ENCODE measurements around the gene TNFRSF11A.

TNFRSF11A gene

DNA sequence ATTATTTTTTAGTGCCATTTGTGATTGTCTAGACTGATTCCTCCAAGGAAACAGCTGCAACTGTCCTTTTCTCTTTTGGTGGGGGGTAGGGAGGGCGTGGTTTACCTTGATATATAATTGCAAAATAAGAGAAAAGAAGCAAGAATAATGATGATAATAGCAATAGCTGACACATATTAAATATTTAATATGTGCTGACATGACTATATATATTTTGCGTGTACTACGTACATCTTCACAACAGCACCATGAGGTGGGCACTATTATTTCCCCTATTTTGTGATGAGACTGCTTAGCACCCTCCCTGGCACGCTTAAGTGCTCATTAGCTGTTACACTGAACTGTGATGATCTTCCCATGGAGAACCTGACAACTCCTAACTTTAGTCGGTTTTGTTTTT is 39.4 kb downstream of the TNFRSF11A start:
- no peaks in the 10 kb centered on the region for H4K20me1 ChIP-seq (ENCODE audit: insufficient read depth, low read length)
- DNase-seq (no peak), ATAC-seq (ENCODE audit: insufficient read depth, low read depth) (no peak)
- H3K9ac ChIP-seq (ENCODE audit: low read depth, low read length) = no peak overlapping the region
- H3K36me3 ChIP-seq (ENCODE audit: insufficient read depth, low read length) = no peaks in the 10 kb centered on the region
- H3K9me3 ChIP-seq (ENCODE audit: insufficient read depth, low read length, severe bottlenecking) = no peaks in the 10 kb centered on the region
- peaks cover 3% of the 10 kb centered on the region for H3K27me3 ChIP-seq (ENCODE audit: insufficient read depth, low read length, poor library complexity)
- no peaks in the 10 kb centered on the region for H3K79me2 ChIP-seq (ENCODE audit: insufficient read depth, low read length)
- H3K4me2 ChIP-seq (ENCODE audit: insufficient read depth, low read length) = no peak overlapping the region
- no peak for TF ChIP-seq EZH2 (IDR thresholded peaks at IDR 0.05; ENCODE audit: borderline replicate concordance, low read depth, low read length, severe bottlenecking)
- TF ChIP-seq, protein P1, sequence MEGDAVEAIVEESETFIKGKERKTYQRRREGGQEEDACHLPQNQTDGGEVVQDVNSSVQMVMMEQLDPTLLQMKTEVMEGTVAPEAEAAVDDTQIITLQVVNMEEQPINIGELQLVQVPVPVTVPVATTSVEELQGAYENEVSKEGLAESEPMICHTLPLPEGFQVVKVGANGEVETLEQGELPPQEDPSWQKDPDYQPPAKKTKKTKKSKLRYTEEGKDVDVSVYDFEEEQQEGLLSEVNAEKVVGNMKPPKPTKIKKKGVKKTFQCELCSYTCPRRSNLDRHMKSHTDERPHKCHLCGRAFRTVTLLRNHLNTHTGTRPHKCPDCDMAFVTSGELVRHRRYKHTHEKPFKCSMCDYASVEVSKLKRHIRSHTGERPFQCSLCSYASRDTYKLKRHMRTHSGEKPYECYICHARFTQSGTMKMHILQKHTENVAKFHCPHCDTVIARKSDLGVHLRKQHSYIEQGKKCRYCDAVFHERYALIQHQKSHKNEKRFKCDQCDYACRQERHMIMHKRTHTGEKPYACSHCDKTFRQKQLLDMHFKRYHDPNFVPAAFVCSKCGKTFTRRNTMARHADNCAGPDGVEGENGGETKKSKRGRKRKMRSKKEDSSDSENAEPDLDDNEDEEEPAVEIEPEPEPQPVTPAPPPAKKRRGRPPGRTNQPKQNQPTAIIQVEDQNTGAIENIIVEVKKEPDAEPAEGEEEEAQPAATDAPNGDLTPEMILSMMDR (IDR thresholded peaks at IDR 0.05; ENCODE audit: borderline replicate concordance, extremely low read depth, low read length, poor library complexity, severe bottlenecking) = no peak
- H3K4me1 ChIP-seq (ENCODE audit: insufficient read depth, low read length) = peaks cover 3% of the 10 kb centered on the region; the same call in 1 of the 2 replicates
- no peak overlapping the region for H3K4me3 ChIP-seq (ENCODE audit: low read depth in 1 of 2, low read length in 2 of 2)
- no peak overlapping the region for H2AFZ ChIP-seq (ENCODE audit: low read depth, low read length)
- H3K27ac ChIP-seq (ENCODE audit: low read length) = no peak overlapping the region

DNA sequence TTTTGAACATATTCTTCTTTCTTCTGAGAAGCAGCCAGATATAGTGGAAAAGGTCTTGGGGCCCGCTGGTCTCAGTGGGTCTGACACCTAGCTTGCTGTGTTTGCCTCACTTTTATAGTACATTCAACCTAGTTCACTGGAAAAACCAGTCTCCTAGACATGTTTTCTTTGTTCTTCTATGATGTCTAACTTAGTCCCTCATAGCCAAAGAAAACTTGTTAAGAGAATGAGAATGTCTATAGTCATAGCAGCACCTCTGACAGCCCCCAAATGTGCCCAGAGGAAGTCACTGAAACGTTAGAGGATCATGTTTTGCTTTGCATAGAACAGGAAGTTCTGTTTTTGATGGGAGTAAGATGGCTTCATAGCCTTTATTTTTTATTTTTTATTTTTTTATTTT is 40.3 kb downstream of the TNFRSF11A start:
- Histone ChIP-seq H4K20me1 (ENCODE audit: insufficient read depth, low read length) (no peaks in the 10 kb centered on the region), H3K4me2 (ENCODE audit: insufficient read depth, low read length) (no peak overlapping the region), H3K4me1 (ENCODE audit: insufficient read depth, low read length) (peaks cover 3% of the 10 kb centered on the region; the same call in 1 of the 2 replicates), H3K9me3 (ENCODE audit: insufficient read depth, low read length, severe bottlenecking) (no peaks in the 10 kb centered on the region), H3K36me3 (ENCODE audit: insufficient read depth, low read length) (no peaks in the 10 kb centered on the region), H3K27ac (ENCODE audit: low read length) (no peak overlapping the region), H3K9ac (ENCODE audit: low read depth, low read length) (no peak overlapping the region), H3K79me2 (ENCODE audit: insufficient read depth, low read length) (no peaks in the 10 kb centered on the region), H3K4me3 (ENCODE audit: low read depth in 1 of 2, low read length in 2 of 2) (no peak overlapping the region), H2AFZ (ENCODE audit: low read depth, low read length) (peak overlapping the region; percentile 52; the same call in 1 of the 2 replicates), H3K27me3 (ENCODE audit: insufficient read depth, low read length, poor library complexity) (peaks cover 3% of the 10 kb centered on the region)
- DNase-seq (no peak), ATAC-seq (ENCODE audit: insufficient read depth, low read depth) (no peak)
- TF ChIP-seq, protein P1 (IDR thresholded peaks at IDR 0.05; ENCODE audit: borderline replicate concordance, extremely low read depth, low read length, poor library complexity, severe bottlenecking) = no peak
- TF ChIP-seq EZH2 (IDR thresholded peaks at IDR 0.05; ENCODE audit: borderline replicate concordance, low read depth, low read length, severe bottlenecking) = no peak

DNA sequence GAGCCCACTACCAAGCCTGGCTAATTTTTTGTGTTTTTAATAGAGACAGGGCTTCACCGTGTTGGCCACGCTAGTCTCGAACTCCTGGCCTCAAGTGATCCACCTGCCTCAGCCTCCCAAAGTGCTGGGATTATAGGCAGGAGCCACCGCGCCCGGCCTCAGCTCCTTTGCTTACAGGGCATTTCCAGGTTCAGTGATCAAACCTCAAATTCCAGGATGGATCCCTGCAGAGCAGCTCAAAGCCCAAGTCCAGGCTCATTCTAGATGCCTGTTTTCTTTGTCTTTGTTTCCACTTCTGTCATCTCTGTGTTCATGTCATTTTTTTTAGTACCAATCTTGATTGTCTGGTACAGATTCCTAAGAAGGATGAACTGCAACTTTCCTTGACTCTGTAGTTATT is 41.9 kb downstream of the TNFRSF11A start:
- Histone ChIP-seq H3K4me2 (ENCODE audit: insufficient read depth, low read length) (no peak overlapping the region), H3K4me1 (ENCODE audit: insufficient read depth, low read length) (peaks cover 3% of the 10 kb centered on the region; the same call in 1 of the 2 replicates), H3K27me3 (ENCODE audit: insufficient read depth, low read length, poor library complexity) (peaks cover 3% of the 10 kb centered on the region), H3K9ac (ENCODE audit: low read depth, low read length) (no peak overlapping the region), H3K9me3 (ENCODE audit: insufficient read depth, low read length, severe bottlenecking) (no peaks in the 10 kb centered on the region), H3K27ac (ENCODE audit: low read length) (no peak overlapping the region), H3K36me3 (ENCODE audit: insufficient read depth, low read length) (no peaks in the 10 kb centered on the region), H3K79me2 (ENCODE audit: insufficient read depth, low read length) (no peaks in the 10 kb centered on the region), H4K20me1 (ENCODE audit: insufficient read depth, low read length) (no peaks in the 10 kb centered on the region), H2AFZ (ENCODE audit: low read depth, low read length) (no peak overlapping the region), H3K4me3 (ENCODE audit: low read depth in 1 of 2, low read length in 2 of 2) (no peak overlapping the region)
- no peak for ATAC-seq (ENCODE audit: insufficient read depth, low read depth)
- no peak for DNase-seq
- TF ChIP-seq, protein P1 (IDR thresholded peaks at IDR 0.05; ENCODE audit: borderline replicate concordance, extremely low read depth, low read length, poor library complexity, severe bottlenecking) = no peak
- no peak for TF ChIP-seq EZH2 (IDR thresholded peaks at IDR 0.05; ENCODE audit: borderline replicate concordance, low read depth, low read length, severe bottlenecking)

DNA sequence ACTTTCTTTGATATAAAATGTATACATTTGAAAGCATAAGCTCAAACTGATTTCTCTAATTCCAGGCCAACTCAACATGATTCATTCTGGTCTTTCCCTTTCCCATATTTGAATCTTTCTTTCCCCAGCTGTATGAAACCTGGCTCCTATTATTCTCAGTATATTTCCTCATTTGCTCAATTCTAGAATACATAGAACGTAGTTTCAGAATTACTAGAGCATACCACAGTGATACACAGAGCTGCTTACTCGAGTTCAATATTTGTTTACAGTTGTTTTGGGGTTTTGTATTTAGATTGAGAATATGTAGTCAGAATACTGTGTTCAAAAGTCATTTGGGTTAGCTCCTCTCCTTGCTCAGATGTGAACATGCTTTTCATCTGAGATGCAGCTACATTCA is 43.0 kb downstream of the TNFRSF11A start:
- Histone ChIP-seq H3K27me3 (ENCODE audit: insufficient read depth, low read length, poor library complexity) (peaks cover 3% of the 10 kb centered on the region), H3K9ac (ENCODE audit: low read depth, low read length) (no peak overlapping the region)

More for the DNA sequence above, 43.0 kb downstream of the TNFRSF11A start:
- DNase-seq (no peak), ATAC-seq (ENCODE audit: insufficient read depth, low read depth) (no peak)
- TF ChIP-seq, protein P1 (IDR thresholded peaks at IDR 0.05; ENCODE audit: borderline replicate concordance, extremely low read depth, low read length, poor library complexity, severe bottlenecking) = no peak
- no peak for TF ChIP-seq EZH2 (IDR thresholded peaks at IDR 0.05; ENCODE audit: borderline replicate concordance, low read depth, low read length, severe bottlenecking)
- H3K36me3 ChIP-seq (ENCODE audit: insufficient read depth, low read length) = no peaks in the 10 kb centered on the region
- H4K20me1 ChIP-seq (ENCODE audit: insufficient read depth, low read length) = no peaks in the 10 kb centered on the region
- no peak overlapping the region for H3K4me3 ChIP-seq (ENCODE audit: low read depth in 1 of 2, low read length in 2 of 2)
- H3K27ac ChIP-seq (ENCODE audit: low read length) = no peak overlapping the region
- no peak overlapping the region for H2AFZ ChIP-seq (ENCODE audit: low read depth, low read length)
- no peaks in the 10 kb centered on the region for H3K79me2 ChIP-seq (ENCODE audit: insufficient read depth, low read length)
- no peak overlapping the region for H3K4me2 ChIP-seq (ENCODE audit: insufficient read depth, low read length)
- peaks cover 3% of the 10 kb centered on the region; the same call in 1 of the 2 replicates for H3K4me1 ChIP-seq (ENCODE audit: insufficient read depth, low read length)
- no peaks in the 10 kb centered on the region for H3K9me3 ChIP-seq (ENCODE audit: insufficient read depth, low read length, severe bottlenecking)
